Stimulated activated CD4-positive, alpha-beta T cell treated with anti-CD3 and anti-CD28 coated beads, Interleukin-1b, Interleukin-23, amount 100 ng/mL, for 48 hours (primary cell): ENCODE measurements around the gene ASNS.
"Not testable (repeated sequence)": the region's sequence is repeated elsewhere in the genome, so short reads cannot be mapped to it uniquely, and the experiment has no call there.

Experiments
- DNase-seq: peaks from one replicate; pipeline ENCODE4 v3.0.0-alpha.2; 2020

ASNS gene

DNA sequence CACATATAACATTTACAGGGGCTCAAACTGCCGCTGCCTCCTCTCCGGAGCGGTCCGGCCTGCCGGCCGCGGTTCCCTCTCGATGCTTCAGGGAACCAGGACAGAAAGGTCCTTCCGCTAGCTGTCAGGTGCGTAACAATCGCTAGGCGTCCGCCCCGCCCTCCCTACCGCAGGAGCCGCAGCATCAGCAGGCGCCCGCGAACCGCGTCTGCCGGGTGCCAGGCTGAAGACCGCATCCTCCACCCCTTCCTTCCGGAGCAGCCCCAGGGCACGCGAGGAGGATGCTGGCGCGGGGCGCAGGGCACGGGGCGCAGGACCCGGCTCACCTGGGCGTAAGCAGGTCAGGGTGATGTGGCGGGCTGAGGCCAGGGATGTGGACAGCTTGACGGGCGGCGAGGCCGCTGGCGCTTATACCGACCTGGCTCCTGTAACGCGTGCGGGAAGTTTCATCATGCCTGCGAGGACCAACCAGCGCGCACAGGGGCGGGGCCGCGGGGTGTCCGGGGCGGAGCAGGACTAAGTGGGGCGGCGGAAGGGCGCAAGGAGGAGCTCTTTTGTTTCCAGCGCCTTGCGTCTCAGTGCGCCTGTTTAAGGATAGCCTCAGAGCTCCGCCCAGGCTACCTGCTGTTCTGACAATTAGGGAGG, at the start of gene ASNS:
TSS of gene ASNS (minus strand) at position 384 of the 645 bp plus-strand sequence. CDS start 3,252 bp downstream, outside the sequence.
- DNase-seq, result peak; percentile 94

GRCh38 chr7:97921254-97921653, 49.0 kb upstream of the ASNS start:
- not testable (repeated sequence) for DNase-seq

DNA sequence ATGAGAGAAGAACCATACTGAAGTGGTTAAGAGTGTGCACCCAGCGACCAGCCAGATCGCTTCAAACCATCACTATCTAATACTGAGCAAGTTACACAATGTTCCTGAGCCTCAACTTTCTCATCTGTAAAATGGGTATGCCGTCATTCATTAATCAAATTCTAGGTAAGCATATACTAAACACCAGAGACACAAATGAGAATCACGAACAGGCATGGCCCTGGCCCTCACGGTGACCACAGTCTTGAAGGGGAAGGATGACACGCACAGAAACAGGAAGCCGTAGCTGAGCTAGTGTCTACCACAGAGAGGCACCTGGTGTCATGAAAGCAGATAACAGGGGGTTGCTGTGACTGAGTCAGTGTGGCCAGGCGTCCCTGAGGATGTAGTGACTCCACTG, 43.1 kb upstream of the ASNS start:
- peak; percentile 5 for DNase-seq

DNA sequence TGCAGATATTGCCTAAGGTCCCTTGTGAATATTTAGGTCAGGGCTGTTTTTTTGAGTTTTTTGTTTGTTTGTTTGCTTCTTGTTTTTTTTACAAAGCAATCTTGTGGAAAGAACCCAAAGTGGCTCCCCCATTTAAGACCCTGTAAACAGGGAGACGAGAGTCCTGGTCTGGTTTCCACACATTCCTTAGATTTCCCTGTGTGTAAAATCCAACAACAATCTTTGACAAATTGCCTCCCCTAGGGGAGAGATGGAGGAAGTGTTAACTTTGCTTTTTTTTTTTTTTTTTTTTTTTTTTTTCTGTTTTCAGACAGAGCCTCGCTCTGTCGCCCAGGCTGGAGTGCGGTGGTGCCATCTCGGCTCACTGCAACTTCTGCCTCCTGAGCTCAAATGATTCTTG, 40.1 kb upstream of the ASNS start:
- not testable (repeated sequence) for DNase-seq

- DNase-seq, result not testable (repeated sequence)
Measured at GRCh38 chr7:97896893-97897292, 24.7 kb upstream of the ASNS start.

DNA sequence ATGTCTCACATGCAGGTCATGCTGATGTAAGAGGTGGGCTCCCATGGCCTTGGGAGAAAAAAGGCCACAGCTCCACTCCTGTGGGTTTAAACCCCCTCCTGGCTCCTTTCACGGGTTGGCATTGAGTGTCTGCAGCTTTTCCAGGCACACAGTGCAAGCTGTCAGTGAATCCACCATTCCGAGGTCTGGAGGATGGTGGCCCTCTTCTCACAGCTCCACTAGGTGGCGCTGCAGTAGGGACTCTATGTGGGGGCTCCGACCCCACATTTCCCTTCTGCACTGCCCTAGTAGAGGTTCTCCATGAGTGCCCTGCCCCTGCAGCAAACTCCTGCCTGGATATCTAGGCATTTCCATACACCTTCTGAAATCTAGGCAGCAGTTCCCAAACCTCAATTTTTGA, 19.5 kb upstream of the ASNS start:
- DNase-seq, result not testable (repeated sequence)

- not testable (repeated sequence) for DNase-seq
Measured at GRCh38 chr7:97879527-97879926, 7.3 kb upstream of the ASNS start.

GRCh38 chr7:97874894-97875293, 2.7 kb upstream of the ASNS start:
- not testable (repeated sequence) for DNase-seq

GRCh38 chr7:97873606-97874005, 1.4 kb upstream of the ASNS start:
- DNase-seq, result no peak

- DNase-seq, result peak; percentile 34
Measured at GRCh38 chr7:97871659-97872024, 566 bp downstream of the ASNS start.

- no peak for DNase-seq
Measured at GRCh38 chr7:97868788-97869187, 3.4 kb downstream of the ASNS start.

- no peak for DNase-seq
Measured at GRCh38 chr7:97868314-97868713, 3.9 kb downstream of the ASNS start.

DNA sequence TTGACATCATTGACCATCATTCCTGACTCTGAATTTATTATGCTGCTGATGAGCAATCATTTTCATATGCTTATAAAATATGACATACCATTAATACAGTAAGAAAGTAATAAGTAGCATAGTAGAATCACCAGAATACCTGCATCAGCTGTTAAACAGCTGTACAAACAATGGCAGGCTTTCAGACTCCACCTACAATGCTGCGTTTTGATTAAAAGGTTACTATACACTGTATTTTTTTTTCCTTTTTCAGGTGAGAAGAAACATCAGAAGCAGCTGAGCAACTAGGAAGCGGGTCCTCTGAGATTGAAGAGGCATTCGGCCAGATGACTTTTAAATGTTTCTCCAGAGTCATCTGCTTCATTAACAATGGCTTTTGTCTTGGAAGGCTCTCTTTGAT, 7.1 kb downstream of the ASNS start:
- no peak for DNase-seq

DNA sequence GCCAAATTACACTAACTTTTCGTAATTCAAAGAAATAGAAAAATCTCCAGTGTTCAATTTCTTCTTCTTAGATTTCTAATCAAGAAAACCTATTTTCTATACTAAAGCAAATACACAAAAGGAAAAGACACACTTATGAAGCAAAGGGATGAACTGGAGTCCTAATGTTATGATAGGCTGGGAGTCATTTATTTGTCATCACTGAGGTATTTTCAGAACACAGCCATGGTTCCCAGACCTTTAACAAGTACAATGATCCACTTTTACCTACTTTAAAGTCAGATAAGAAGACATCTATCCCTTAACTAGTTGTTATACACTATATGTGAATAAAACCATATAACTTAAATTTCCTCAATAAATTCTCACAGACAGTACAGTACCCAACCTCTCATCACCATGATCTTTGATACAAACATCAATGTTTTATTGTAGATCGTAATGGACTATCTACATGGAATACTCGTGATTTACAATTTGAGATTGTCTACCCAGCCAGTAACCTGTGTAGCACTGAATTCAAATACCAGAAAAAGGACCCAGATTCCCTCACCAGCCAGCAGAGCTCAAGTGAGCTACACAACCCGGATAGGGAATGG, 12.5 kb downstream of the ASNS start:
- DNase-seq, result no peak

- no peak for DNase-seq
Measured at GRCh38 chr7:97858221-97858620, 14.0 kb downstream of the ASNS start.

- DNase-seq, result no peak
Measured at GRCh38 chr7:97857544-97857943, 14.7 kb downstream of the ASNS start.

GRCh38 chr7:97851683-97852082, 20.5 kb downstream of the ASNS start:
- no peak for DNase-seq

DNA sequence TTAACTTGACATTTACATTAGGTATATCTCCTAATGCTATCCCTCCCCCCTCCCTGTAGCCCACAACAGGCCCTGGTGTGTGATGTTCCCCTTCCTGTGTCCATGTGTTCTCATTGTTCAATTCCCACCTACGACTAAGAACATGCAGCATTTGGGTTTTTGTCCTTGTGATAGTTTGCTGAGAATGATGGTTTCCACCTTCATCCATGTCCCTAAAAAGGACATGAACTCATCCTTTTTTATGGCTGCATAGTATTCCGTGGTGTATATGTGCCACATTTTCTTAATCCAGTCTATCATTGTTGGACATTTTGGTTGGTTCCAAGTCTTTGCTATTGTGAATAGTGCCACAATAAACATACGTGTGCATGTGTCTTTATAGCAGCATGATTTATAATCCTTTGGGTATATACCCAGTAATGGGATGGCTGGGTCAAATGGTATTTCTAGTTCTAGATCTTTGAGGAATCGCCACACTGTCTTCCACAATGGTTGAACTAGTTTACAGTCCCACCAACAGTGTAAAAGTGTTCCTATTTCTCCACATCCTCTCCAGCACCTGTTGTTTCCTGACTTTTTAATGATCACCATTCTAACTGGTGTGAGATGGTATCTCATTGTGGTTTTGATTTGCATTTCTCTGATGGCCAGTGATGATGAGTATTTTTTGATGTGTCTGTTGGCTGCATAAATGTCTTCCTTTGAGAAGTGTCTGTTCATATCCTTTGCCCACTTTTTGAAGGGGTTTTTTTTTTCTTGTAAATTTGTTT, 21.8 kb downstream of the ASNS start:
- DNase-seq, result not testable (repeated sequence)

GRCh38 chr7:97847791-97848190, 24.4 kb downstream of the ASNS start:
- no peak for DNase-seq

DNA sequence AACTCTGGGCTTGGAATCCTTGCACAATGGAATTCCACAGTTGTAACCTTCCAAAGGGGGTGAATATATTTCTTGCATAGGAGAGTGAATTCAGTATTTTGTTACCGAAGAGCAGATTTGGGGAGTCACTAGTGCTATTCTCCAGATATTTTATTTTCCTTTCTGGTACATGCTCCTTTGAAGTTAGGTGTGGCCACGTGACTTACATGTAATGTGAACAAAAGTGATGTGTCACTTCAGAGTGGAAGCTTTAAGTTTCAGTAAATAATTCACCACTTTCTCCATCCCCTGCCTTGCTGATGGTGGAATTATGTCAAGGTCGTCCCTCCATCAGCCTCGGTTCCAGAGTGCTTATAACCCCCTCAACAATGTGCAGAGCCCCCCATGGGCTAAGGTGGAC, 25.3 kb downstream of the ASNS start:
- no peak for DNase-seq

- DNase-seq, result no peak
Measured at GRCh38 chr7:97845622-97846203, 26.5 kb downstream of the ASNS start.

GRCh38 chr7:97844036-97844435, 28.2 kb downstream of the ASNS start:
- no peak for DNase-seq

GRCh38 chr7:97842772-97843345, 29.3 kb downstream of the ASNS start:
- no peak for DNase-seq
